GM18909 (cell line): ENCODE results near the gene NAMPT.
A peak's percentile ranks its signal among the peaks of the same experiment; 100 is the strongest.
"Not testable (repeated sequence)": the region's sequence is repeated elsewhere in the genome, so short reads cannot be mapped to it uniquely, and the experiment has no call there.

Experiments used
- ATAC-seq: cut with Tn5 transposase; IDR thresholded peaks from one replicate; pipeline ENCODE4 v1.9.1; 2021; ENCODE audit warnings: mild to moderate bottlenecking; ENCODE audit not compliant: unreplicated experiment, poor library complexity

NAMPT gene

DNA sequence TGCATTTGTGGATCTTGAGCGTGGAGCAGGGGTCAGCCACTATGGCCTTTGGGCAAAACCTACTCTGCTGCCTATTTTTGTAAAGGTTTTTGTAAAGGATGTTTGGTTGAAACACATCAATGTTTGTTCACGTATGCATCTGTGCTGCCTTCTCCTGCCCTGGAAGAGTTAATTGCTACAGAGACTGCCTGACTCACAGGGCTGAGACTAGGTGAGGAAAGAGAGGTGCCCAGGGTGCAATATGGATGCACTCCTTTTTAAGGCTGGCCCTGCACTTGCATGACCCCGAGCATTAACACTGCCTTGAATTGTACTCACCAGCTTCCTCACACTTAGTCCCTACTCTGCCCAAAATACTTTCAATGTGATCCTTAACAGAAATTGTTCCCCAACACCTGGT is 20.9 kb upstream of the NAMPT start:
- no peak for ATAC-seq

DNA sequence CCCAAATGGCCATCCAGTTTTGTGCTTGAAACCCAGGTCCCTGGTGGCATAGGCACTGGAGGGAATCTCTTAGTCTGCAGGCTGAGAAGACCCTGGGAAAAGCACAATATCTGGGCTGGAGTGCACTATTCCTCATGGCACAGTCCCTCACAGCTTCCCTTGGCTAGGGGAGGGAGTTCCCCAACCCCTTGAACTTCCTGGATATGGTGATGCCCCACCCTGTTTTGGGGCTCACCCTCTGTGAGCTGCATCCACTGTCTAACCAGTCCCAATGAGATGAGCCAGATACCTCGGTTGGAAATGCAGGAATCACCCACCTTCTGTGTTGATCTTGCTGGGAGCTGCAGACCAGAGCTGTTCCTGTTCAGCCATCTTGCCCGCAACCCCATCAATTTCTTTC is 19.8 kb upstream of the NAMPT start:
- ATAC-seq = no peak

DNA sequence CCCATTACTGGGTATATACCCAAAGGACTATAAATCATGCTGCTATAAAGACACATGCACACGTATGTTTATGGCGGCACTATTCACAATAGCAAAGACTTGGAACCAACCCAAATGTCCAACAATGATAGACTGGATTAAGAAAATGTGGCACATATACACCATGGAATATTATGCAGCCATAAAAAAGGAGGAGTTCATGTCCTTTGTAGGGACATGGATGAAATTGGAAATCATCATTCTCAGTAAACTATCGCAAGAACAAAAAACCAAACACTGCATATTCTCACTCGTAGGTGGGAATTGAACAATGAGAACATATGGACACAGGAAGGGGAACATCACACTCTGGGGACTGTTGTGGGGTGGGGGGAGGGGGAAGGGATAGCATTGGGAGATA is 13.8 kb upstream of the NAMPT start:
- ATAC-seq = not testable (repeated sequence)

DNA sequence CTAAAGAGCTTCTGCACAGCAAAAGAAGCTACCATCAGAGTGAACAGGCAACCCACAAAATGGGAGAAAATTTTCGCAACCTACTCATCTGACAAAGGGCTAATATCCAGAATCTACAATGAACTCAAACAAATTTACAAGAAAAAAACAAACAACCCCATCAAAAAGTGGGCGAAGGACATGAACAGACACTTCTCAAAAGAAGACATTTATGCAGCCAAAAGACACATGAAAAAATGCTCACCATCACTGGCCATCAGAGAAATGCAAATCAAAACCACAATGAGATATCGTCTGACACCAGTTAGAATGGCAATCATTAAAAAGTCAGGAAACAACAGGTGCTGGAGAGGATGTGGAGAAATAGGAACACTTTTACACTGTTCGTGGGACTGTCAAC is 13.4 kb upstream of the NAMPT start:
- not testable (repeated sequence) for ATAC-seq

DNA sequence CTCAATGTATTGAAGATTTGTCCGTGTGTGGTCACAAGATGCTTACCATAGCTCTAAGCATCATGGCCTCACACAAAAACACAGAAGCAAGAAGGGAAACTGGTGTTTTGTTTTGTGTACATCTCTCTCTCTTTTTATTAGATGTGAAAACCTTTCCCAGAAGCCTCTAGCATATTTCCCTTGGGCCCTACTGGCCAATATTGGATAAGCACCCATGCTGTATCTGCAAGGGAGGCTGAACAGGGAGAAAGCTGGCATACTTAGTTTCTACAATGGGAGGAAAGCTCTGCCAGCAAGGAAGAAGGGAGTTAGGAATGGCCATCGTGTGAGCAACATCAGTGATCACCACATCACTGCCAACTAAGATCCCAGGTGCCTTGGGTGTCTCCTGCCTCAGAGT is 9.6 kb upstream of the NAMPT start:
- no peak for ATAC-seq

DNA sequence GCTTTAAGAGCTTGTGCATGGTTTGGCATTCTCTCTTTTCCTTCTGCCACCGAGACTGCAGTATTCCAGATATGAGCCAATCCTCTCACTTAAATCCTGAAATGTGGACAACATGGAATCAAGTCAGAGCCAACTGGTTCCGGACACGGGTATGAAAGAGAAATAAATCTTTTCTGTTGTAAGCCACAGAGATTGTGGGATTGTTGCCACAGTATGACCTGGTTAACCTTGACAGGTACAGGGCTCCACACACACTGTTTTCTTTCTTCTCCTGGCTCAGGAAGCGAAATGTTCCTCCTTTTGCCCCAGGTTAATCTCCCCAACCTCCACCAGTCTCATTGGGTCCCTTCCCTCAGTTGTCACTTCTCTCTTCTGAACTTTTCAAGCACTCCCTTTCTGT is 6.5 kb upstream of the NAMPT start:
- no peak for ATAC-seq

DNA sequence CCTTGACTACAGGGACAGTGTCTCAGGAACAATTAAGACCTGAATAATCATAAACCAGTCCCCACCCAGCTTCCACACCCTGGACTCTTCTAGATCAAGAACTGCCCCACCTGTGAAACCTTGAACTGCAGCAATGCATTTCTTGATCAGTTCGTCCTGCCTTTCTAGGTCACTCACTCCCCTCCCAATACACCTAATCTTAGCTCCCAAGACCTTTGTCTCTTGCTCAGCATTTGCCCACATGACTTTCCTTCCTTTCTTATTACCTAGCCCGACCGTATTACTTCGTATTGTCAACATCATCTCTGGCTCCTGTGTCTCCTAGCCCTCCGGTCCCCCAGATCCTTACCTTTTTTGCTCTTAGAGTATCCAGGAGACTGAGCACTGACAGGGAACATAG is 5.5 kb upstream of the NAMPT start:
- ATAC-seq = no peak

DNA sequence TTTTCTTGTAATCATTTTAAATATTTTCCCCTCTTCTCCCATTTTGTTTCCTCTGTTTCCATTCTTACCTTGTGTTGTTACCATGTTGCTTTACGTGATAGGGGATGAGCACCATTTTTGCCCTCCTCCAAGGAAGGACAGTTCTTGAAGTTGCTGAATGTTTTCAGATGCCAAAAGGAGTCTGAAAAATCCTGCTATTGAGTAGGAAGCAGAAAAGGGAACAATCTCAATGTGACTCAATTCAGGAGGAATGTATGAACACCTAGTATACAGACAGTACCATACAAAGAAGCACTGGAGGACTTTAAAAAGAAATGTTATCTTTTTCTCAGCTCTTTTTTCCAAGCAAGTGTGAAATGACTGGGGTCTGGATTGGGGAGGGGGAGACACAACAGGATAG is 5.1 kb upstream of the NAMPT start:
- no peak for ATAC-seq

DNA sequence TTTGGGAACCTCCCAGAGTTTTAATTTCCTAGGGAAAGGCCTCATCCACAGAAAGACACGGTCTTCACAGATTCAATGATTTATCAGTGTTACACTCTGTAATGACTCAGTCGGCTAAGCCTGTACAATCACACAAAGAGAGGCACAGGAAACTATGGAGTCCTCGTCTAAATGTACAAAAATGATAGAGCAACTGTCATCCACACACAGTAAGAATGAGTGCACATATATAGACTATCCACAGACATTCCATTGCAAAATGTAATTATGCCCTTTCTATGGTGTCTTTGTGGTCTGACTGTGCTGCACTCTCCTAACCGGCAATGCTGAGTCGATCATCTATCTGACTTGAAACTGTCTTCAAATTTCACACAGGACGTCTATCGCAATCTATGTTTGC is 3.5 kb upstream of the NAMPT start:
- no peak for ATAC-seq

DNA sequence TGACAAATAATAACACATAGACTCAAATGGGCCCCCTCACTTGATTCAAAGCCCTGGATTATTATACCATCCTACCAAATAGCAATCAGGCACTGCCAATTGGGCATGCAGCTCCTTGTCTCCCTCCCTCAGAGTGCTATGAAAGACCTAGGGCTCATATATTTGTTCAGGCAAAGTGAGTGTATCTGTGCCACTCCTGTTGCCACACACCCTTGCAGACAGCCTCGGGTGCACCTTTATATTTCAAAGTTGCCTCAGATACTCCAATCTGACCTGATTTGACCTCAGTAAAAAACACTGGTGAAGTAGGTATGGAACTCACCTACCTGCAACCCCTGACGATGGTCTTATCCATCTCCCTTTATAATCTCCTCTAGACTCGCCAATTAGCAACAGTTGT is 3.0 kb upstream of the NAMPT start:
- ATAC-seq = no peak

DNA sequence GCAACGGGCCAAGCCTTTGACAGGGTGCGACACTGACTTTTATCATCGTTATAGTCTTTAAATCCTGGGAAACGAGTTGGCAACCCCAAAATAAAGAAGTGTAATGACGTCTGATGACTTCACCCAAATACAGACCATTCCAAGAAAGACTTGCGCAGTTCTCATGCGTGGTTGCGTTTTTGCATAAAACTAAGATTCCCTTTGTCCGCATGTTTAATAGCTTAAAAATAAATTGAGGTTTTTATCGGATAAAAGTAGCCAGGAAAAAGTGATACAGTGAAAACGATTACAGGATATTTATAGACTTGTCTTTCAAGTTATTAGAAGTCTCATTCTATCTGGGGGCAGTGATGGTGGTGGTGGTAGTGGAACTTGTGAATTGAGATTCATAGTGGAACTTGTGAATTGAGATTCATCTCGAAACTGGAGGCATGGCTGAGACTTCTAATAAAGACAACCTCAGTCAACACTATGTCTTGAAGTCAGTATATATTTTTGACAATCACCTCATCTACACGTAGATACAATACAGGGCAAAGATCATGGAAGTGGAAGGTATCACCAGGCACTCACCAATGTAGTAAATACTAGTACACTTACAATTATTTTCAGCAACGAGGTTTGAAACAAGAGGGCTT is 1.2 kb upstream of the NAMPT start:
- peak; percentile 21 for ATAC-seq

DNA sequence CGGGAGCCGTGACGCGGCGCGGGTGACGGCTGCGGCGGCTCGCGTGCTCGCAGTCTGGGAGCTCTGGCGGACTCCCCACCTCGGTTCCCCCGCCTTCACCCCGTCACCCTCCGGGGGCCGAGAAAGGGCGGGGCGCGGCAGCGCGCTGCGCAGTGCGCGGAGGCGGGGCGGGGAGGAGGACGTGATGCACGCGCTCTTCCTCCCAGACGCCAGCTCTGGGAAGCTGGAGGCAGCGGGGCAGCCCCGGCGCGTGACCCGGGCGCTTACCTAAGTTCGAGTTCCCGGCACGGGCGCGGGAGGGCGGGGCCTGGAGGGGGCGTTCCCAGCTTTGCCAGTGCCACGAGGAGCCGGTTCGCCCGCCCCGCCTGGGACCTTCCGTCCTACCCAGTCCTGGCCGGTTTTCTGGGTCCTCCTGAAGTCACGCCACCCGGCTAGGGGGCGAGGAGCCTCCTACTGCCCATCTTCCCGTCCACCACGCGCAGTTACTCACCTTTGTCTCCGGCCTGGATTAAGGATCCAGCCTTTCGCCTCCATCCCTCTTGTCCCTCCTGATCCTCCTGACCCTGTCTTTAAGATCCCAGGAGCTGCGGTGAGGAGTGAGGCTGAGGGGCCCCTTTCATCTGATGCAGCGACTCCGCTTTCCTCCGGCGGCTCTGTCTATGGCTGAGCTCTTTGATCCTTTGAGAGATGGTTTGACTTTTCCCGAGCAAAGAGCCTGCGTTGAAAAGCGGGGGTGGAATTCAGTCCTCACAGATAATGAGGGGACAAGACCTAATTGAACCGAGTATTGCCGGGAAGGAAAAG is 470 bp upstream of the NAMPT start:
- ATAC-seq = peak; percentile 86

DNA sequence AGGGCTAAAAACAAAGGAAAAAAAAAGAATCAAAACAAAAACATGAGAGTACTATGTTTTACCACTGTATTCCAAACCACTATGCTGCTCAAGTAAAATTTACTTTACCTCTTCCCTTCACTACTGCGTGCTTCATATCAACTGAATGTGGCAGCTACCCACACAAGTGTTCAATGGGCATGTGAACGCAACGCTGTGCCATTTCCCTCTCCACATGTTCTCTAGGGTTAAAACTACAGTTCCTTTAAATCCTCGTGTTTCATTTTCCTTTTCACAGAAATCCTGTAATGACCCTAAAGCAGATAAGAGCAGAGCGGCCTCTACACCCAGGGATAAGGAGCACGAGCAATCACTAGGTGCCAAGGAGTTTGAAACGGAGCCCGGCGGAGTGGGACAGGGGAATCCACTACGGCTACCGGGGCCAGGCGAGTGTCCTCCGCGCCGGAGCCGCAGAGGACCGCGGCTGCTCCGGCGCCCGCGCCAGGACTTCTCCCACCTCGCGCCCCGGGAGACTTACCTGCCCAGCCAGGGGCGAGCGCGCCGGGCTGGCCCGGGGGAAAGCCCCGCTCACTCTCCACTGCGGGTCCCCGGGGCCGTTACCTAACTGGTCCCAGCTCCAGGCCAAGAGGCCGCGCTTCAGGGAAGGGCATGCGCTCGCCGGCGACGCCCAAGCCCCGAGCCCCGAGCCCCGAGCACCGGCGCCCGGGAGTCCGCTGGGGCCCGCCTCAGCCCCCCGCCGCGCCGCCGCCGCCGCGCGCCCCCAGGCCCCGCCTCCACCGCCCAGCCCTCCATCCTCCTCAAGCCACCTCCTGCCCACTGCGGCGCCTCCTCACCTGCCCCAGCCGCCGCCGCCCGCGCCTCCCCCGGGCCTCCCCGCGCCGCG is 711 bp downstream of the NAMPT start:
- ATAC-seq = peak; percentile 17

DNA sequence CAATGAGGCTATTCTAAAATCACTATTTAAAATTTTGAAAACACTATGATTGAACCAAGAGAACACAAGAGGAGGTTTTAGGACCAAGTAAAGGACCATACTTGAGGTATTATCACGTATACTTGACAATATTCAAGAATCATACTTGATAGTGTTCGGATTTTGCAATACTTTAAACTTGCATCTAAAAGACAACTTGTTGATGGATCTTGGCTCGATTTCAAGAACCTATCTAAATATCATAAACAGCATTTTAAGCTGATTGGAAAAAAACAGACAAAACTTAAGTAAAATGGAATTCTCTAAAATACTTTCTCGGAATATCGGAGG is 1.3 kb downstream of the NAMPT start:
- no peak for ATAC-seq

DNA sequence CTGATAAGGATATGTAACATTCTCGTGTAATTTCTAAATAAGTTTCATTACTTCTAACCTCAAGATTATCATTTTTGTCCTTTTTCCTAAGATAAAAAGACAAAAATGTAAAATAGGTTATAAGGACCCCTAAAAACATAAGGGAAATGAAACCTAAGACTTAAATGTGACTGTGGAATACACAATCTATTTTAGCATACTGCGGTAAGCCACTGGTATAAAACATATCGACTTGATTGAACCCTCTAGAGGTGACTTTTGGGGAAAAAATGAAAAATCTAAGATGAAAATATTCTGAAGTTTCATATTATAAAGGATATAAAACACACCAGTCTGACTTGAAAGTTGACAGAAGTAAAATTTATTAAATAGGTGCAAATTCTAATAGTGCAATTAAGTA is 1.9 kb downstream of the NAMPT start:
- ATAC-seq = no peak

DNA sequence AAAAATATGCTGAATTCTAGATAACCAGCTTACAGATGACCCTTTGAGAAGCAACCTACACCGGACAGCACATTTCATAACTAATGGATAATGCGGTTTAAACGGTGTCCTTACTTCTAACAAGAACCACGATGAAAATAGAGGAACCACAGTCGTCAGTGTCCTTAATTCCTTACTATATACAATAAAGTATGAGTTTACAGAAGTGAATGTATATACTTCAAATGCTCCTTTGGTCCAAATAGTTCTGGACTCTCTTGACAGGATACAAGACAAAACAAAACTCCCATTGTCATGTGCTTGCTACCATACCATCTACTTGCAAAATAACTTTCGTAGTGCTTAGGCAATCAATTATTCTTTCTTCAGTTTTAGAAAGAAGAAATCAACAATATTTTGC is 2.4 kb downstream of the NAMPT start:
- no peak for ATAC-seq

DNA sequence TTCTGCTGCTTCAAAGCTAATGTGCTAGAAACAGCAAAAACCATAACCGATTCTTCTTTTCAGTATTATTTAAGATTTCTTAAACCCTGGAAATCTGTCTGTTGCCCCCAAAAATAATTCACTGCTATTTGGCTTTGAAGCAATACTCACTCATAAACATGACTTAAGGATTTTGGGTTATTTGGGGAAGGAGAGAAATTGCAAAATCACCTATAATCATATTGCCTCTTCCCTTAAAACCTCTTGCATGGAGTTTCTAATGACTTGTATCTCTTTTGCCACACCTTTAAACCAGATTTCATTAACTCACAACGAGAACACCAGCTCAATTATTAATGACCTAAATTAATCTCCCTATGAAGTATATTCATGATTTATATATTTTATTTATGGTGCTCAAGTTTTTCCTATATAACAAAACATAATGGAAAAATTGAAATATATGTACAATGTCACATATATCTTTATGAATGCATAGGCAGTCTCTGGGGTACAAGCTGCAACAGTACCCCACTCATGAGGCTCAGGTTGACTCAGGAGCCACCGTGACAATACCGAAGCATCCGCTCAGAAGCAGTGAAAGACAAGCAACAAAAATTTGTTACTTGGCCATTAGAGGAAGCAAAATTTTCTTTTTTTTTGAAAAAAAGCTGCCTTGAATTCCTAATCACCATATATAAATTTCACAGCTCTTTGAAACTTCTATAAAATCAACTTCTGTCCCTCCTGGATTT is 3.0 kb downstream of the NAMPT start:
- no peak for ATAC-seq

DNA sequence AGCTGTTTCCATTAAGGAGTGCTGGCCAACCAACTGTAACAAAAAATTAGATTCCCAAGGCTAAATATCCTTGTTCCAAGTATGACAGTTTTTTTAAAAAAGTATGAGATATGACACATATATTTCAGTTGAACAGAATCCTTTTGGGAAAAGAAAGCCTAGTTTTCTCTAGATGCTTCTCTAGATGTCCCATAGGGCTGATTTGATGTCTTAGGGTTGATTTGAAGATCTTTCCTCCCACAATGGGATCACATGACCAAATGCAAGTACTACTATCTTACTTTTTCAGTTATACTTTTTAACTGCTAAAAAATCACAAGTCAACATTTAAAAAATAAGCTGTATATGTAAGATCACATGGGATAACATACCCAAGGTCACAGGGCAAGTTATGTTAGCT is 3.7 kb downstream of the NAMPT start:
- ATAC-seq = no peak

DNA sequence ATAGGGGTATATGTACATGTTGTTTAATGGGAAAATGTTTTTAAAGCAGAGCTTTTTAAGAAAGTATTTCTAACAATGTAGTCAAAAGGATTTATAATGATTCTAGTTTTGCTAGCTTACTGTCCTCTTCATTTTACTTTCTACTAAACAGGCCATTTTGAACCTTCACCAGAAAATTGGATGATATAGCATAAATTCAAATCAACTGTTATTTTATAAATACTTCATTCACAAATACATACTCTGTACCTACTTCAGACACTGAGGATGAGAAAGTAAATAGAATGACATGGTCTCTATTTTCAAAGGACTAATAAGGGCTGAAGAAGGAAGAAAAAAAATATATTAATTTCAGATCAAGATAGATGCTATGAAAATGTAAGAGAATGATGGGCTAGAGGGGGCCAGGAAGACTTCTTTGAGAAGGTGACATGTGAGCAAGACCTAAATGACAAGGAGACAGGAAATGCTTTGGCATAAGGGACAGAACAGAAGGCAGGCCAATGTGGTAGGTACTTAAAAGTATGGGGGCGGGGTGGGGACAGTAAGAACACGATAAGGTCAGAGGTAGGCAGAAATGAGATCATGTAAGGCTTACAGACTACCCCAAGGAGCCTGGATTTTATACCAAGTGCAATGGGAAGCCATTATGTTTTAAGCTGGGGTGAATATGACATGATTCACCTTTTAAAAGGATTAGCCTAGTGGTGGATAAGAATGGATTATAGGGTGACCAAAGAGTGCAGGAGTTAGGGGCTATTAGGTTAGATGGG is 5.2 kb downstream of the NAMPT start:
- no peak for ATAC-seq

DNA sequence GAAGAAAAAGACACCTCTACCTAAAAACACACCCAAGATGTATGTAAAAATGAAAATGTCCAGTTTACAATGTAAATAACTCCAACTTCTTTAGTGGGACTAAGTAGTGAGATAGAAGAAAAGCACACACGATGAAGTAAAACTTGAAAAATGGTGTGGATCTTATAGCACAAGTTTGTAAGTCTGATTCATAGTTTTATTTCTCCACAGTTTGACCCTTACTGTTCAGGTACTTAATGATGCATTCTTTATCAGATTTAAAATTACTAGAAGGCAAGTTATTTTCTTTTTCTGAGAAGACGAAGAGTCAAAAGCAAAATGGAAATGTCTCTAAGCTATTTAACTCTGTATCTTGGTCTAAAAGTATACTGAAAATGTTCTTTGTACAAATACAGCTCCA is 6.1 kb downstream of the NAMPT start:
- no peak for ATAC-seq
